ENCODE results near the gene KLKB1.

The KLKB1 gene

GRCh38 chr4:186227221-186227620 is at the start of gene KLKB1:
Gene KLKB1, plus strand, starts transcription at chr4:186227507. Its CDS starts 689 bp downstream, at chr4:186228196.
- no peak for TF ChIP-seq ZFX (IDR thresholded peaks at IDR 0.05; ENCODE audit: borderline replicate concordance)
- no peak for TF ChIP-seq CTCF (IDR thresholded peaks at IDR 0.05)
- H3K27ac ChIP-seq: no peak within 1 kb of the TSS

GRCh38 chr4:186188107-186188506 is 39.2 kb upstream of the KLKB1 start:
- H3K27ac ChIP-seq: no peak overlapping the region
- no peak for TF ChIP-seq CTCF (IDR thresholded peaks at IDR 0.05)
- no peak for TF ChIP-seq ZFX (IDR thresholded peaks at IDR 0.05; ENCODE audit: borderline replicate concordance)

- no peak for TF ChIP-seq CTCF (IDR thresholded peaks at IDR 0.05)
- no peak for TF ChIP-seq ZFX (IDR thresholded peaks at IDR 0.05; ENCODE audit: borderline replicate concordance)
- H3K27ac ChIP-seq: peak overlapping the region; percentile 83; the same call in 1 of the 2 replicates
Observed at GRCh38 chr4:186189656-186190055, 37.7 kb upstream of the KLKB1 start.

GRCh38 chr4:186190581-186191199 is 36.6 kb upstream of the KLKB1 start:
- TF ChIP-seq CTCF (IDR thresholded peaks at IDR 0.05): no peak
- TF ChIP-seq ZFX (IDR thresholded peaks at IDR 0.05; ENCODE audit: borderline replicate concordance): no peak
- peak overlapping the region; percentile 83 for H3K27ac ChIP-seq

GRCh38 chr4:186191200-186192065 is 35.9 kb upstream of the KLKB1 start, which contains the start of gene CYP4V2:
Gene CYP4V2, plus strand, starts transcription at chr4:186191567. Its CDS starts 257 bp downstream, at chr4:186191824.
- peak within 1 kb of the TSS; percentile 83 for H3K27ac ChIP-seq
- TF ChIP-seq ZFX (IDR thresholded peaks at IDR 0.05; ENCODE audit: borderline replicate concordance): no peak
- peak; percentile 70 for TF ChIP-seq CTCF (IDR thresholded peaks at IDR 0.05)

GRCh38 chr4:186192066-186192612 is 35.2 kb upstream of the KLKB1 start:
- no peak for TF ChIP-seq CTCF (IDR thresholded peaks at IDR 0.05)
- TF ChIP-seq ZFX (IDR thresholded peaks at IDR 0.05; ENCODE audit: borderline replicate concordance): no peak
- H3K27ac ChIP-seq: peak overlapping the region; percentile 83
